Activated T-helper 1 cell treated with anti-CD3 and anti-CD28 coated beads, Interleukin-12 subunit alpha, Interleukin-12 subunit beta, Interleukin-2, Interleukin-4 antibody, amounts not matched to agents 30 ng/mL and 10 ng/mL and 1 ng/mL, durations not matched to agents 14 hours and 24 hours and 36 hours (primary cell): Measurements from ENCODE around the gene SLC35B2. TPM values are rescaled to one million over a fixed set of nuclear protein-coding genes. Genes with fewer than 3 reads are reported as not detected.

Experiments
- DNase-seq: peaks from one replicate; pipeline ENCODE4 v3.0.0; 2021; ENCODE audit warnings: low spot score
- H3K27ac Mint-ChIP-seq: one replicate; pipeline ENCODE4 v1.8.0; 2021; ENCODE audit warnings: mild to moderate bottlenecking, mixed read lengths
- H3K27me3 Mint-ChIP-seq: one replicate; pipeline ENCODE4 v1.8.0; 2022; ENCODE audit warnings: mild to moderate bottlenecking, moderate library complexity, mixed read lengths; ENCODE audit not compliant: insufficient read depth
- H3K36me3 Mint-ChIP-seq: one replicate; pipeline ENCODE4 v1.8.0; 2021; ENCODE audit warnings: low read depth, mixed read lengths
- H3K4me1 Mint-ChIP-seq: one replicate; pipeline ENCODE4 v1.8.0; 2021; ENCODE audit warnings: low read depth, mixed read lengths
- H3K4me3 Mint-ChIP-seq: one replicate; pipeline ENCODE4 v1.8.0; 2021; ENCODE audit warnings: mild to moderate bottlenecking, moderate library complexity, mixed read lengths
- H3K9me3 Mint-ChIP-seq: one replicate; pipeline ENCODE4 v1.8.0; 2021; ENCODE audit warnings: mixed read lengths
- intact Hi-C: fragments of 100-400 bp; cut with micrococcal nuclease; formaldehyde crosslinking; loops from one replicate; pipeline ENCODE4 v1.15.1; 2024
- total RNA-seq: library from RNA; stranded (reverse); gene quantifications from 2 replicates; pipeline ENCODE4 v1.2.3, GENCODE V29; 2022

Gene SLC35B2
- total RNA-seq, 1 donor from 2014 or later: 29.2 TPM

- Mint-ChIP-seq H3K27me3 (peaks cover 44% of the 10 kb centered on the region), H3K9me3 (no peaks in the 10 kb centered on the region), H3K4me3 (peak overlapping the region; percentile 45), H3K36me3 (no peaks in the 10 kb centered on the region), H3K4me1 (peaks cover 31% of the 10 kb centered on the region), H3K27ac (no peak overlapping the region)
- DNase-seq: no peak
- intact Hi-C loops: loop anchor here (2.0 kb wide), 3 partner anchors 27 to 185 kb away; no protein-coding TSS in a partner anchor
These were observed 12.0 kb upstream of the SLC35B2 start for GRCh38 chr6:44269178-44269920.

GRCh38 chr6:44268095-44268628 lies 10.8 kb upstream of the SLC35B2 start:
- DNase-seq: no peak
- Mint-ChIP-seq H3K4me1 (peaks cover 42% of the 10 kb centered on the region), H3K27me3 (peaks cover 37% of the 10 kb centered on the region), H3K9me3 (no peaks in the 10 kb centered on the region), H3K4me3 (no peak overlapping the region), H3K36me3 (peaks cover 7% of the 10 kb centered on the region), H3K27ac (no peak overlapping the region)
- intact Hi-C loops: loop anchor here (1.0 to 2.0 kb wide), 6 partner anchors 29 to 187 kb away; partner anchors contain the start of gene AARS2

- H3K27me3 Mint-ChIP-seq: peaks cover 27% of the 10 kb centered on the region
- H3K4me3 Mint-ChIP-seq: no peak overlapping the region
- intact Hi-C loops: no loop called here
- no peaks in the 10 kb centered on the region for H3K9me3 Mint-ChIP-seq
- H3K36me3 Mint-ChIP-seq: peaks cover 8% of the 10 kb centered on the region
- no peak overlapping the region for H3K27ac Mint-ChIP-seq
- no peak for DNase-seq
- H3K4me1 Mint-ChIP-seq: peaks cover 51% of the 10 kb centered on the region
These were observed 9.9 kb upstream of the SLC35B2 start for GRCh38 chr6:44267252-44267651.

GRCh38 chr6:44266347-44266746 lies 9.0 kb upstream of the SLC35B2 start:
- intact Hi-C loops: no loop called here
- H3K27ac Mint-ChIP-seq: peak overlapping the region; percentile 76
- H3K4me1 Mint-ChIP-seq: peaks cover 60% of the 10 kb centered on the region
- H3K36me3 Mint-ChIP-seq: peaks cover 8% of the 10 kb centered on the region
- peak overlapping the region; percentile 63 for H3K4me3 Mint-ChIP-seq
- no peaks in the 10 kb centered on the region for H3K9me3 Mint-ChIP-seq
- peaks cover 19% of the 10 kb centered on the region for H3K27me3 Mint-ChIP-seq
- no peak for DNase-seq

- H3K9me3 Mint-ChIP-seq: no peaks in the 10 kb centered on the region
- peaks cover 13% of the 10 kb centered on the region for H3K36me3 Mint-ChIP-seq
- no peak for DNase-seq
- peak overlapping the region; percentile 89 for H3K27ac Mint-ChIP-seq
- H3K27me3 Mint-ChIP-seq: peaks cover 15% of the 10 kb centered on the region
- peaks cover 66% of the 10 kb centered on the region for H3K4me1 Mint-ChIP-seq
- intact Hi-C loops: loop anchor here (1.0 to 2.0 kb wide), 5 partner anchors 8 to 139 kb away; partner anchors contain the start of genes CDC5L, HSP90AB1, MRPL14 and SLC35B2
- H3K4me3 Mint-ChIP-seq: peak overlapping the region; percentile 98
These were observed 8.4 kb upstream of the SLC35B2 start for GRCh38 chr6:44265722-44266233.

- H3K27me3 Mint-ChIP-seq: peaks cover 15% of the 10 kb centered on the region
- H3K4me3 Mint-ChIP-seq: peak within 1 kb of the TSS; percentile 98
- peak within 1 kb of the TSS; percentile 95 for H3K27ac Mint-ChIP-seq
- DNase-seq: peak; percentile 93
- H3K36me3 Mint-ChIP-seq: peaks cover 15% of the 10 kb centered on the region
- intact Hi-C loops: loop anchor here (1.0 to 2.0 kb wide), 5 partner anchors 8 to 138 kb away; partner anchors contain the start of genes CDC5L, HSP90AB1, MRPL14 and SLC35B2
- peaks cover 66% of the 10 kb centered on the region for H3K4me1 Mint-ChIP-seq
- H3K9me3 Mint-ChIP-seq: no peaks in the 10 kb centered on the region
These were observed 7.8 kb upstream of the SLC35B2 start, which contains the start of gene NFKBIE for GRCh38 chr6:44265007-44265721. NFKBIE (minus strand) TSS chr6:44265551; CDS start chr6:44265346, 205 bp downstream.

- H3K27ac Mint-ChIP-seq: peak overlapping the region; percentile 95
- peaks cover 59% of the 10 kb centered on the region for H3K4me1 Mint-ChIP-seq
- intact Hi-C loops: loop anchor here (1.0 to 2.0 kb wide), 6 partner anchors 7 to 138 kb away; partner anchors contain the start of genes CDC5L, HSP90AB1, MRPL14 and SLC29A1
- H3K9me3 Mint-ChIP-seq: no peaks in the 10 kb centered on the region
- peaks cover 8% of the 10 kb centered on the region for H3K27me3 Mint-ChIP-seq
- DNase-seq: no peak
- H3K36me3 Mint-ChIP-seq: peaks cover 15% of the 10 kb centered on the region
- peak overlapping the region; percentile 98 for H3K4me3 Mint-ChIP-seq
These were observed 7.1 kb upstream of the SLC35B2 start for GRCh38 chr6:44264154-44265006.

GRCh38 chr6:44263354-44264100 lies 6.2 kb upstream of the SLC35B2 start:
- Mint-ChIP-seq H3K9me3 (no peaks in the 10 kb centered on the region), H3K4me3 (peak overlapping the region; percentile 98), H3K4me1 (peaks cover 63% of the 10 kb centered on the region), H3K36me3 (peaks cover 22% of the 10 kb centered on the region), H3K27ac (peak overlapping the region; percentile 95), H3K27me3 (no peaks in the 10 kb centered on the region)
- intact Hi-C loops: loop anchor here (1.0 to 2.0 kb wide), 3 partner anchors 25 to 137 kb away; partner anchors contain the start of genes MRPL14, SLC29A1 and TMEM63B
- DNase-seq: no peak

- no peaks in the 10 kb centered on the region for H3K9me3 Mint-ChIP-seq
- H3K4me3 Mint-ChIP-seq: peak overlapping the region; percentile 98
- peaks cover 30% of the 10 kb centered on the region for H3K36me3 Mint-ChIP-seq
- intact Hi-C loops: no loop called here
- no peak for DNase-seq
- no peaks in the 10 kb centered on the region for H3K27me3 Mint-ChIP-seq
- H3K27ac Mint-ChIP-seq: peak overlapping the region; percentile 95
- peaks cover 68% of the 10 kb centered on the region for H3K4me1 Mint-ChIP-seq
These were observed 5.4 kb upstream of the SLC35B2 start for GRCh38 chr6:44262467-44263353.

GRCh38 chr6:44261581-44261980 lies 4.3 kb upstream of the SLC35B2 start:
- Mint-ChIP-seq H3K9me3 (no peaks in the 10 kb centered on the region), H3K27me3 (no peaks in the 10 kb centered on the region), H3K4me3 (no peak overlapping the region), H3K36me3 (peaks cover 32% of the 10 kb centered on the region), H3K27ac (no peak overlapping the region), H3K4me1 (peaks cover 65% of the 10 kb centered on the region)
- DNase-seq: no peak
- intact Hi-C loops: no loop called here
